Ramos (cell line): Measurements from ENCODE around the gene PRKCI.
"Not testable (repeated sequence)": the region's sequence is repeated elsewhere in the genome, so short reads cannot be mapped to it uniquely, and the experiment has no call there.

ENCODE experiments used
- in situ Hi-C: fragments of 300-500 bp; cut with MboI; formaldehyde crosslinking; loops from one replicate; pipeline ENCODE4 v1.14.3; 2022; ENCODE audit warnings: low sequenced_read_pairs; ENCODE audit not compliant: unreplicated experiment

PRKCI gene

GRCh38 chr3:170277833-170278580 is 55.8 kb downstream of the PRKCI start:
- in situ Hi-C loops: no loop called here

DNA sequence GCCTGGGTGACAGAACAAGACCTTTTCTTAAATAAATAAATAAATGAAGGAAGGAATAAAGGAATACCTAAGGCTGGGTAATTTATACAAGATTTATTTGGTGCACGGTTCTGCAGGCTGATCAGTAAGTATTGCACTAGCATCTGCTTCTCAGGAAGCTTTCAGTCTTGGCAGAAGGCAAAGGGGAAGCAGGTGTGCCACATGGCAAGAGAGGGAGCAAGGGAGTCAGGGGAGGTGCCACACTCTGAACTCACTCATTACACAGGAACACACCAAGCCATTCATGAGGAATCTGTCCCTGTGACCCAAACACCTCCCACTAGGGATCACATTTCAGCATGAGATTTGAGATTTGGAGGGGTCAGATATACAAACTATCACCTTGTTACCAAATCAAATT is 56.4 kb downstream of the PRKCI start:
- in situ Hi-C loops: no loop called here

GRCh38 chr3:170290194-170290593 is 68.0 kb downstream of the PRKCI start:
- in situ Hi-C loops: no loop called here

DNA sequence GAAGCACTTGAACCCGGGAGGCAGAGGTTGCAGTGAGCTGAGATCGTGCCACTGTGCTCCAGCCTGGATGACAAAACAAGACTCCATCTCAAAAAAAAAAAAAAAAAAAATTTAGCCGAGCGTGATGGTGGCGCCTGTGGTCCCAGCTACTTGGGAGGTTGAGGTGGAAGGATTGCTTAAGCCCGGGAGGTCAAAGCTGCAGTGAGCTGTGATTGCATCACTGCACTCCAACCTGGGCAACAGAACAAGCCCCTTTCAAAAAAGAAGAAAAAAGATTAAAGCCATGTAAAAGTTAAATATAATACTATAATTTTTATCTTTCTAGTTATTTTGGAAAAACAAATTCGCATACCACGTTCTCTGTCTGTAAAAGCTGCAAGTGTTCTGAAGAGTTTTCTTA is 73.4 kb downstream of the PRKCI start:
- in situ Hi-C loops: no loop called here

- in situ Hi-C loops: no loop called here
Observed at GRCh38 chr3:170296703-170297102, 74.5 kb downstream of the PRKCI start.

- in situ Hi-C loops: no loop called here
Observed at GRCh38 chr3:170301405-170301804, 79.2 kb downstream of the PRKCI start.

DNA sequence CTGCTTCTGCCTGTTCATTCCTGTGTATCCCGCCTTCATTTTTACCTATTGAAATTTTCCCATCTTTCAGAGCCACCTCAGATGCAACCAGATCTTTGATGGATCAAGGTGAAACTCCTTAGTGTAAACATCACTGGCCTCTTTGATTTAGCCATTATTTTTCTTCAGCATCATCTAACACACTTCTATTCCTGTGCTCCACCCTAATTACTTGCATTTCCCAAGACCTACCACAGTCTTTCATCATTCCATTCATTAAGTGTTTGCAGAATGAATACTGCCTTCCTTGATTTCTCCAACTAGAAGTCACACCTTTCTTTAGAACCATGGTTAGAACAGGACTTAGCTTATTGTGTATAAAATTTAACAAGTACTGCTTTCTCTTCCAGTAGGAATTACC is 79.8 kb downstream of the PRKCI start:
- in situ Hi-C loops: no loop called here

DNA sequence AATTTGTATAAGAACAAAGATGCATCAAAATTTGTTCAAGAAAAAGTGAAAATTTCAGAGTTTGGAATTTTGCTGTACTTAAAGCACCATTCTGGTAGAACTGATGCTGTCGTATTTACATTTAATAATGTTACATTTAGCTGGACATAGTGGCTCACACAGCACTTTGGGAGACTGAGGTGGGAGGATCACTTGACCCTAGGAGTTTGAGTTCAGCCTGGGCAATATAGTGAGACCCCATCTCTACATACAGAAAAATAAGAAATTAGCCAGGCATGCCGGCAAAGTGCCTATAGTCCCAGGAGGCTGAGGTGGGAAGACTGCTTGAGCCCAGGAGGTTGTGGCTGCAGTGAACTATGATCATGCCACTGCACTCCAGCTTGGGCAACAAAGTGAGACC is 83.8 kb downstream of the PRKCI start:
- in situ Hi-C loops: loop anchor here (5.0 kb wide), 1 partner anchor 506 kb away; no protein-coding TSS in a partner anchor

DNA sequence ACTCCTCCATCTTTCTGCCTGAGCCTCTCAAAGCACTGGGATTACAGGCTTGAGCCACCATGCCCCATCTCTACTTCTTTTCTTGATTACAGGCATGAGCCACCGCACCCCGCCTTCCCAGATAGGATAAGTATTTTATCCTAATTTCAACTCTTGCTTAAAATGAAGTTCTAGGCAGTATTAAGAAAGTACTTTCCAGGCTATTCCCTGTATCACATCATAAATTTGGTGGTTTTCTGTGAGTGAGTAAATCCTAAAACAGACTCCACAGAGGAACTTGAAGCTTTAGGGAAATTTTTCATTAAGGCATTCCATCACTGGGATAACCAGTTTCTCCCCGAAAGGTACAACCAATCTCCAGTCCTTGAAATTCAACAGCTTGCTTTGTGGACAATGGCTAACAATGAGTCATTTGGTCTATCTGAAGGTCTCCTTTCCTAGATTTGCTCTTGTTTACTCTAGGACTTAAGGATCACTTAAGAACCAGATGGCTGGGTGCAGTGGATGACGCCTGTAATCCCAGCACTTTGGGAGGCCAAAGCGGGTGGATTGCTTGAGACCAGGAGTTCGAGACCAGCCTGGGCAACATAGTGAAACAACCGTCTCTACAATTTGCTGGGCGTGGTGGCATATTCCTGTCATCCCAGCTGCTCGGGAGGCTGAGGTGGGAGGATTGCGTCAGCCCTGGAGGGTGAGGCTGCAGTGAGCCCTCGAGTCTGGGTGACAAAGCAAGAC is 85.6 kb downstream of the PRKCI start:
- in situ Hi-C loops: loop anchor here (5.0 kb wide), 1 partner anchor 504 kb away; no protein-coding TSS in a partner anchor

DNA sequence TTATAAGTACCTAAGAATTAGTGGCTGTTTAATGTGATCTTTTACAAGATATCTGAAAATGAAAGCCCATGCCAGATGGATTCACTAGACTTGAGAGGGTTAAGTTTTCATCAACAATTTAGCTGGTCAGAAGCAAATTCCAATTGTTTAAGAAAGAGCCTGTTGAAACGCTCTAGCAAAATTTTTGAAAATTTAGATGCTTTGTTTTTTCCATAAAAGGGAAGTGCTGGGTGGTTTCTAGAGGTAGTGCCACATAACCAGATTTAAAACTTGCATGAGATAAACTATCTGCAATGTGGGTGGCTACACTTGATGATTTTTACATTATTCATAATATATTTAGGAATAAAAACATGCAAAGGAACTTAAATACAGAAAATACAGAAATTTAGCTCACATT is 86.8 kb downstream of the PRKCI start:
- in situ Hi-C loops: loop anchor here (5.0 kb wide), 1 partner anchor 503 kb away; no protein-coding TSS in a partner anchor

GRCh38 chr3:170317954-170318353 is 95.7 kb downstream of the PRKCI start:
- in situ Hi-C loops: loop anchor here (10.0 kb wide), 1 partner anchor 377 kb away; no protein-coding TSS in a partner anchor

DNA sequence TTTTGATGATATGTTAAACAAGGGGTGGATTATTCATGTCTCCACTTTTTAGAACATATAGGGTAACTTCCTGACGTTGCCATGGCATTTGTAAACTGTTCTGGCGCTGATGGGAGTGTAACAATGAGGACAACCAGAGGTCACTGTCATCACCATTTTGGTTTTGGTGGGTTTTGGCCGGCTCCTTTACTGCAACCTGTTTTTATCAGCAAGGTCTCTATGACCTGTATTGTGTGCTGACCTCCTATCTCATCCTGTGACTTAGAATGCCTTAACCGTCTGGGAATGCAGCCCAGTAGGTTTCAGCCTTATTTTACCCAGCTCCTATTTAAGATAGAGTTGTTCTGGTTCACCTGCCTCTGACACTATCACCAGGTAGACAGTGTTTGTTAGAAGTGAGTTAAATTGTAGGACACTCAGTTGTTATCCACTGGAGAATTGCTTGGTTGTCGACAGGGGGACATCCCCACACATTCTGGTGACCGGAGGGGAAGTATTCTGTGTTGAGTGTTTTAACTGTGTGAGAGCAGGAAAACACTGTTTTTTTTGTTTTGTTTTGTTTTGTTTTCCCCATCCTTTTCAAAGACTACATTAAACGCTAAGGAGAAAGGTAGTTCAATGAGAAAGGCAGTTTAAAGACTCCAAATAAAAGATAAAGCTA is 98.4 kb downstream of the PRKCI start:
- in situ Hi-C loops: no loop called here

- in situ Hi-C loops: no loop called here
Observed at GRCh38 chr3:170321321-170322034, 99.3 kb downstream of the PRKCI start.

- in situ Hi-C loops: no loop called here
Observed at GRCh38 chr3:170322566-170323269, 100.5 kb downstream of the PRKCI start.

- in situ Hi-C loops: no loop called here
Observed at GRCh38 chr3:170323331-170323730, 101.1 kb downstream of the PRKCI start.

DNA sequence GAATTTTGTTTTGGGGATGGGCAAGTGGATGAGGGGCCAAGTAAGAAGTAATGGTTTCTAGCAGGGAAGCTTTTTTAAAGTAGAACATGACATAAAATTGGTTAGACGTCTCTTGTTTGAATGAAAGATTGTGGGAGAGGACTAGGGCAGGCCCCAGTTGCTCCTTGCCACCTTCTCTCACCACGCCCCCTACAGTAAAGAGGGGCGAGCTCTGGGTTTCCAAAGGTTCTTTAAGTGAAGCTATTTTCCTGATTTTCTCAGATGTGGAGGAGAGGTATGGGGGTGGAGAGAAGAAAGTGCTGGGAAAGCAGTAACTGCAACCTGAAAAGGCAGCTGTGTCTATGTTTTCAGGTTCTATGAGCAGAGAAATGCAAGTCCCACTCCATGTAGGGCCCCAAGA is 102.7 kb downstream of the PRKCI start:
- in situ Hi-C loops: no loop called here

DNA sequence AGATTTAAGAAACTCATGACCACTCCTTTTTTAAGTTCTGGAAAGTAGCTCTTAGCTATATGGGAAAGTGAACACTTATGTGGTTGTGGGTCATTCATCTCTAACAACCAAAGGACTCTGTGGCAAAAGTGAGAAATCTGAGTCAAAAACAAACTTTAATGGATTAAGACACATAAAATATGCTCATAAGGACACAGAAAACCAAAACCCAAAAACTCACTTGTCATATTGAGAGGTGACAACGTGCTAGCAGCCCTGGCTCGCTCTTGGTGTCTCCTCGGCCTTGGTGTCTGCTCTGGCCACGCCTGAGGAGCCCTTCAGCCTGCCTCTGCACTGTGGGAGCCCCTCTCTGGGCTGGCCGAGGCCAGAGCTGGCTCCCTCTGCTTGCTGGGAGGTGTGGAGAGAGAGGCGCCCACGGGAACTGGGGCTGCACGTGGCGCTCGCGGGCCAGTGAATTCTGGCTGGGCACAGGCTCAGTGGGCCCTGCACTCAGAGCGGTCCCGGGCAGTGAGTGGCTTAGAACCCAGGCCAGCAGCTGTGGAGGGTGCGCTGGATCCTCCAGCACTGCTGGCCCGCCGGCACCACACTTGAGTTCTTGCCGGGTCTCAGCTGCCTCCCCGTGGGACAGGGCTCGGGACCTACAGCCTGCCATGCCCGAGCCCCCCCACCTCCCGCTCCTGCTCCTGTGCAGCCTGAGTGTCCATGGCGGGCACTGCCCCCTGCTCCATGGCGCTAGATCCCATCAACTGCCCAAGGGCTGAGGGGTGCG is 105.0 kb downstream of the PRKCI start:
- in situ Hi-C loops: no loop called here

DNA sequence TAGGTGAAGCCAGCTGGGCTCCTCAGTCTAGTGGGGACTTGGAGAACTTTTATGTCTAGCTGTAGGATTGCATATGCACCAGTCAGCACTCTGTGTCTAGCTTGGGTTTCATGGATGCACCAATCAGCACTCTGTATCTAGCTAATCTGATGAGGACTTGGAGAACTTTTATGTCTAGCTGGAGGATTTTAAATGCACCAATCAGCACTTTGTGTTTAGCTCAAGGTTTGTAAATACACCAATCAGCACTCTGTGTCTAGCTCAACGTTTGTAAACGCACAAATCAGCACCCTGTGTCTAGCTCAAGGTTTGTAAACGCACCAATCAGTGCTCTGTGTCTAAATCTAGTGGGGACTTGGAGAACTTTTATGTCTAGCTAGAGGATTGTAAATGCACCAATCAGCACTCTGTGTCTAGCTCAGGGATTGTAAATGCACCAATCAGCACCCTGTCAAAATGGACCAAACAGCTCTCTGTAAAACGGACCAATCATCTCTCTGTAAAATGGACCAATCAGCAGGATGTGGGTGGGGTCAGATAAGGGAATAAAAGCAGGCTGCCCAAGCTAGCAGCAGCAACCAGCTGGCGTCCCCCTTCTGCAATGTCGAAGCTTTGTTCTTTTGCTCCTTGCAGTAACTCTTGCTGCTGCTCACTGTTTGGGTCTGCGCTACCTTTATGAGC is 105.8 kb downstream of the PRKCI start:
- in situ Hi-C loops: not testable (repeated sequence)

- in situ Hi-C loops: no loop called here
Observed at GRCh38 chr3:170330366-170330765, 108.1 kb downstream of the PRKCI start.
